Coronary artery (tissue), 2 donors: Measurements from ENCODE around the gene RAB7B.

Experiments
- DNase-seq: peaks from one replicate; pipeline ENCODE4 v3.0.0-alpha.2; 2017; ENCODE audit warnings: low spot score
- H3K27ac ChIP-seq, 2 donors: fragments of 200-600 bp; sonication (generic); one replicate each; pipeline ENCODE4 v1.5.1; 2016 to 2019
- H3K4me3 ChIP-seq: fragments of 200-600 bp; sonication (generic); 2 replicates; pipeline ENCODE4 v1.5.1; 2016; ENCODE audit warnings: mild to moderate bottlenecking, moderate library complexity
- TF ChIP-seq, protein P1 (sequence below): fragments of 200-600 bp; sonication (generic); IDR thresholded peaks from one replicate; pipeline ENCODE4 v1.5.1; 2019; ENCODE audit warnings: antibody characterized with exemption

The RAB7B gene

DNA sequence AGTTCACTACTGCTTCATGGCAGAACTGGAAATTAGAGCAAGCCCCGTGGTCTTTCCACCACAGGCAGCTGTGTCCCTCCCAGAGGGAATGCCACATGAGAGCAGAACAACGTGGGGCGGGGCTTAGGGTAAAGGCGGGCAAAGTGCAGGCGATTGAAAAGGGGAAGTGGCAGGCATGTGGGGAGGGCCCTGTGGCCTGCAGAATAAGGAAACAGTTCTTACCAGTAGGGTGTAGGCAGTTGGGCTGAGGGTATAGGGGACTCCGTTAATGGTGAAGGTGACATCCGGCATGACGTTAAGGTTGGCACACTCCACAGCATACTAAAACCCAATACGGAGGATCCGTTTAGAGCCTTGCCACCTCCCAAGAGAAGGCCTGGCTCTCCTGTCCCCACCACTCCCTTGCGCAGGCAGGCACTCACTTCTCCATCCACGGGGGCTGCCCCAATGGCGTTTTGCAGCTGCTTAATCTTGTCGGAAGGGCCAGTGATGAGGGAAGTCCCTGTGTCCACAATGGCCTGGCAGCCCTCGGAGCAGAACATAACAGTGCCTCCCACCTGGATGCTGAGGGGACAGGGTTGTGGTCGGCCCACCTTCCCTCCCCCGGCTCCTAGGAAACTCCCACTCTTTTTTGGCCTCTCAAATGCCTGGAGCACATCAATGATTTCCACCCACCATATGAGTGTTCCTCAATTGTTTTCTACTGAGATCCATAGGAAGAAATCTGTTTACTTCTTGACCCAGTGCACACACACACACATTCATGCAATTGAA, 9.1 kb upstream of the RAB7B start:
- TF ChIP-seq, protein P1, sequence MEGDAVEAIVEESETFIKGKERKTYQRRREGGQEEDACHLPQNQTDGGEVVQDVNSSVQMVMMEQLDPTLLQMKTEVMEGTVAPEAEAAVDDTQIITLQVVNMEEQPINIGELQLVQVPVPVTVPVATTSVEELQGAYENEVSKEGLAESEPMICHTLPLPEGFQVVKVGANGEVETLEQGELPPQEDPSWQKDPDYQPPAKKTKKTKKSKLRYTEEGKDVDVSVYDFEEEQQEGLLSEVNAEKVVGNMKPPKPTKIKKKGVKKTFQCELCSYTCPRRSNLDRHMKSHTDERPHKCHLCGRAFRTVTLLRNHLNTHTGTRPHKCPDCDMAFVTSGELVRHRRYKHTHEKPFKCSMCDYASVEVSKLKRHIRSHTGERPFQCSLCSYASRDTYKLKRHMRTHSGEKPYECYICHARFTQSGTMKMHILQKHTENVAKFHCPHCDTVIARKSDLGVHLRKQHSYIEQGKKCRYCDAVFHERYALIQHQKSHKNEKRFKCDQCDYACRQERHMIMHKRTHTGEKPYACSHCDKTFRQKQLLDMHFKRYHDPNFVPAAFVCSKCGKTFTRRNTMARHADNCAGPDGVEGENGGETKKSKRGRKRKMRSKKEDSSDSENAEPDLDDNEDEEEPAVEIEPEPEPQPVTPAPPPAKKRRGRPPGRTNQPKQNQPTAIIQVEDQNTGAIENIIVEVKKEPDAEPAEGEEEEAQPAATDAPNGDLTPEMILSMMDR, result no peak
- Histone ChIP-seq H3K27ac (peak overlapping the region in 1 of 2 donors; percentile 40), H3K4me3 (no peak overlapping the region)
- DNase-seq, result peak; percentile 65

DNA sequence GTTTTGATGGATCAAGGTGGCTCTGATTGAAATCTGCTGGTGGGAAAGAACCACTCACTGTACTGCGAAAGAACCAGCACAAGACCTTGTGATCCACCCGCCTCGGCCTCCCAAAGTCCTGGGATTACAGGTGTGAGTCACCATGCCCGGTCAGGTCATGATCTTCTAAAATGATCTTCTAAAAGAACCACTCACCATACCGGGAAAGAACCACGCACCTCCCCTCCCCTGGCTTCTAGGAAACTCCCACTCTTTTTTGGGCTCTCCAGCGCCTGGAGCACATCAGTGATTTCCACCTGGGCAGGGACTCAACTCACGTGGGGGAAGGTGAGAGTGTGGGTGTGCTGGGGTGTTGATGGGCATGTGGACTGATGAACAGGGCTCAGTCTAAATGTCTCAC, 7.9 kb upstream of the RAB7B start:
- DNase-seq, result no peak
- Histone ChIP-seq H3K27ac (no peak overlapping the region), H3K4me3 (no peak overlapping the region)
- TF ChIP-seq, protein P1, result no peak

DNA sequence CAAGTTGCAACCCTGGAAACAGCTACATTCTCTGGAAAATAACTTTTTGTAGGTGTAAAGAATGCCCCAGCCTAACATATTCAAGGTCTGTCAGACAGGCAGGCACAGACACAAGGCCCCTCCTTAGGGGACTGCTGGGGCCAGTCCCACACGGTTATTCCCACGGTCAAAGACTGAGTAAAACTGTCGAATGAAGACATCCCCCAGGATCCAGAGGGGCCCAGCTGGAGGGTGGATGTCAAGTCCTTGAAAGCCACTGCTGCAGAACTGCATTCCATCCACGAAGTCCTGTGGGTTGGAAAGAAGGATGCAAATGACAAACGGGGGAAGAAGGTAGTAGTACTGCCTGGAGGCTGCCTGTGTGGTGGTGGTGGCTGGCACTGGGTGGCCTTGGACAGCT, 6.9 kb upstream of the RAB7B start:
- DNase-seq, result no peak
- Histone ChIP-seq H3K4me3 (no peak overlapping the region), H3K27ac (no peak overlapping the region)
- TF ChIP-seq, protein P1, result no peak

DNA sequence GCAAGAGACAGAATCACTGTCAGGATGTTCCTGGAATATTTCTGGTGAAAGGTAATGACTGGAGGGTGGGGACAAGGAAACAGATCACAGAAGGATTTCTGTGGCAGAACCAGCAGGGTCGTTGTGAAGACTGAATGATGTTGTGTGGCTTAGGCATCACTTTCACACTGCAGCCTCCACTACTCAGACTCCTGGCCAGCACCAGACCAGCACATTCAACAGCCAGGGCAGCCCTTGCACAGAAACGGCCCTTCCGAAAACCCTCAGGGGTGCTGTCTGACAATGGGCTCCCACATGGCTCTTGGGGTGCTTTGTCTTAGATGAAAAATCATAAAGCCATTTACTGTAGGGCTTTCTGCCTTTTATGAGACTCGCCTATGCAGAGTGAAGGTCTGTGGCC, 3.8 kb upstream of the RAB7B start:
- no peak overlapping the region for H3K27ac ChIP-seq
- no peak for DNase-seq
- TF ChIP-seq, protein P1, result no peak
- H3K4me3 ChIP-seq, result no peak overlapping the region

DNA sequence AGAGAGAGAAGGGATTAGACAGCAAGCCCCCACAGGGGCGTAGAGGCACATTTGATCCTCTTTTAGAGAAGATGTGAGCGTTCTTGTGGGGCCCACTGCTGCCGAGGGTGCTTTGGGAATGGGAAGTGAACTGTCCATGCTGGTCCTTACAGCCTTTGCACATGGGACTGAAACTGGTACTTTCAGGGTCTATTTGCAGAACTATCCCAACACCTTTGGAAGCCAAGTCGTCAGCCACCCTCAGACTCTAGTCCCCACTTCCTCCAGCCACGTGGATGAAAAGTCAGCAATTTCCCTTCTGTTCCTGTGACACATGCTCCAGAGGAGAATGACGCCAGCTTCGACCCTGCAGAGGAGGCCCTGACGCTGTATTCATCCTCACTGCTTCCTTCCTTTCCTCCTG, 2.6 kb upstream of the RAB7B start:
- DNase-seq, result no peak
- H3K27ac ChIP-seq, result no peak overlapping the region

DNA sequence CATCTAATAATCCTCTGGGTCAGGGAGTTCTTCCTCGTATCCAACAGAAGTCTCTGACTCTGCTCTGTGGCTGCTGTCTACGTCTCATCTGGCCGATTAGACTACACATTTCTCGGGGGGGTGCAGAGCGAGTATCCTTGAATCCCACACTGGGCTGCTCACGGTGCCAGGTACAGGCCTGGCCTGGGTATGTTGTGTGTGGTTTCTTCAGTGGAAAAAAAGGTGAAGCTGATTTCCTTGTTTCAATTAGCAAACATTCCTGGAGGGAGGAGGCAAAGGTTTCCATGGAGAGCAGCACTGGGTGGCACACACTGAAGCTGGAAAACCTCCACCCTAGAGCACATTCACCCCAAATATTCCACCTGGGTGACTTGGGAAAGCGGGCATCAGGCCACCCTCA, 2.0 kb upstream of the RAB7B start:
- no peak for DNase-seq
- TF ChIP-seq, protein P1, result no peak
- Histone ChIP-seq H3K27ac (no peak overlapping the region), H3K4me3 (no peak overlapping the region)

More for the DNA sequence above, 2.6 kb upstream of the RAB7B start:
- H3K4me3 ChIP-seq, result no peak overlapping the region
- TF ChIP-seq, protein P1, result no peak

DNA sequence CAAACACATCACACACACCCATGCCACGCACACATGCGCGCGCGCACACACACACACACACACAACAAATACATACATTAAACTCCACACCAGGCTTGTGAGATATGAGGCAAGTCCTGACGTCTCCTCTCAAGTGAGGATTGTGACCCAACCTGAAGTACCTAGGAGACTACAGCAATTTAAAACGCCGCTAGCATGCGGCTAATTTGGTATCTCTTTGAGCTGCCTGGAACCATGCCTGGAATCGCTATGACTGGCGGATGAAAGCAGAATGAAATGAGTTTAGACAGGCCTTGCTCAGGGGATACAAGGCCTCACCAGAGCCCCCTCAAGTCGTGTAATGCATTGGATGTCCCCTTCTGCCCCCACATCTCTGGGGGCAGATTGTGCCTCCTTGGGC, 1.6 kb upstream of the RAB7B start:
- Histone ChIP-seq H3K4me3 (no peak overlapping the region), H3K27ac (no peak overlapping the region)
- DNase-seq, result no peak
- TF ChIP-seq, protein P1, result no peak
